Lower lobe of right lung (tissue), 2 donors: ENCODE data around the gene HDAC4. TPM values are rescaled to one million over a fixed set of nuclear protein-coding genes. Genes with fewer than 3 reads are reported as not detected.

Experiments used
- ATAC-seq, 2 donors: fragments of 200-7000 bp; cut with Tn5 transposase; one replicate each; pipeline ENCODE4 v1.9.1; 2020 to 2022; ENCODE audit warnings: mild to moderate bottlenecking in 2 of 2, moderate library complexity in 2 of 2
- DNase-seq: peaks from one replicate; pipeline ENCODE4 v3.0.0-alpha.2; 2020
- H3K27ac ChIP-seq: fragments of 200-600 bp; one replicate; pipeline ENCODE4 v1.8.0; 2022
- H3K27me3 ChIP-seq: fragments of 200-600 bp; one replicate; pipeline ENCODE4 v1.8.0; 2022; ENCODE audit warnings: low read depth
- H3K36me3 ChIP-seq: fragments of 200-600 bp; one replicate; pipeline ENCODE4 v1.8.0; 2022; ENCODE audit warnings: mild to moderate bottlenecking
- H3K4me1 ChIP-seq: fragments of 200-600 bp; one replicate; pipeline ENCODE4 v1.8.0; 2022
- H3K4me3 ChIP-seq: fragments of 200-600 bp; one replicate; pipeline ENCODE4 v1.8.0; 2022; ENCODE audit warnings: mild to moderate bottlenecking
- H3K9me3 ChIP-seq: fragments of 200-600 bp; one replicate; pipeline ENCODE4 v1.8.0; 2022
- intact Hi-C: fragments of 100-400 bp; cut with DNase I; formaldehyde crosslinking; loops from one replicate; pipeline ENCODE4 v1.11.0; 2022
- total RNA-seq: library from RNA; stranded (reverse); fragmentation: NEBNext Ultra II Directional; extraction: Animal tissue kit (Norgen Biotek cat#: 25700); gene quantifications from one replicate; pipeline ENCODE4 v1.2.1, GENCODE V29; 2021
- TF ChIP-seq, protein P1 (sequence below): fragments of 200-600 bp; IDR thresholded peaks from one replicate; pipeline ENCODE4 v1.8.0; 2022; ENCODE audit warnings: antibody characterized with exemption, mild to moderate bottlenecking
- donor health status: DM: no; HTN: yes; CAD: no; lungs with severe emphysema.

The HDAC4 gene
- total RNA-seq, 1 donor from 2014 or later: 44.9 TPM

DNA sequence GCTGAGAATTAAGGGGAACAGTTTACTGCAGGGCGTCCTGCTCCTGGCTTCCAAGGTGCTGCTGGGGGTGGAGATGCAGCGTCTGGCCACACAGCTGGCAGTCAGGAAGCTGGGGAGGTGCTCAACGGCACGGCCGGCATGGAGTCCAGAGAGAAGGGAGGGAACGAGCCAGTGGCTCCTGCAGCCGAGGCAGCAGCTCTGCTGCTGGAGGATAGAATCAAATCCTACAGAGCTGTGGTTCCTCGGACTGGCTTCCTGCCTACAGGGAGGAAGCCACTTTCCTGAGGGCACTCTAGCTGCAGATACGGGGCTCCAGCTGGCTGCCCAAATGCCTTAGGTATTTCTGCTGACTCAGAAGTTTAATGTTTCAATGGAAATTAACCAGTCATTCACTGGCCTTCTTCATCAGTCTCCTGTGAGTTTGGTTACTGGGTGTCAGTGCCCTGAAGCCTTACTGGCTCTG, 286.7 kb downstream of the HDAC4 start:
- H3K36me3 ChIP-seq: peaks cover 36% of the 10 kb centered on the region

DNA sequence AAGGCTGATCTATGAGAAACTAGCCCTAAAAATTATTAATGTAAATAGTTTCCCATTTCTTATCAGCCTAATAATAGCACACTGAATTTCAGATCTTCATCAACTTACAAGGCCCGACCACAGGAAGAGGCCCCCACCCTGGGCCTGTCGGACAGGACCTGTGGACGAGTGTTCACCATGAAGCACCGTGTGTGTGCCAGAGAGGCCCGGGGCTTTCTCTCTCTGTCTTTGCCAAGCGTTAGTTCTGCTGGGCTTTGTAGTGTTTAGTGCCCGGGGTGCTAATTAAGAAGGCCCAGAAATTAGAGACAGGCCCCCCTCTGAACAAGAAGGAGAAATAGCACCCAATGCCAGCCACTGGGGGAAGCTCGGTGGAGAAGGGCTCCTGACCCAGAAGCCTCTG, 287.2 kb downstream of the HDAC4 start:
- H3K4me3 ChIP-seq: no peak overlapping the region
- TF ChIP-seq, protein P1, sequence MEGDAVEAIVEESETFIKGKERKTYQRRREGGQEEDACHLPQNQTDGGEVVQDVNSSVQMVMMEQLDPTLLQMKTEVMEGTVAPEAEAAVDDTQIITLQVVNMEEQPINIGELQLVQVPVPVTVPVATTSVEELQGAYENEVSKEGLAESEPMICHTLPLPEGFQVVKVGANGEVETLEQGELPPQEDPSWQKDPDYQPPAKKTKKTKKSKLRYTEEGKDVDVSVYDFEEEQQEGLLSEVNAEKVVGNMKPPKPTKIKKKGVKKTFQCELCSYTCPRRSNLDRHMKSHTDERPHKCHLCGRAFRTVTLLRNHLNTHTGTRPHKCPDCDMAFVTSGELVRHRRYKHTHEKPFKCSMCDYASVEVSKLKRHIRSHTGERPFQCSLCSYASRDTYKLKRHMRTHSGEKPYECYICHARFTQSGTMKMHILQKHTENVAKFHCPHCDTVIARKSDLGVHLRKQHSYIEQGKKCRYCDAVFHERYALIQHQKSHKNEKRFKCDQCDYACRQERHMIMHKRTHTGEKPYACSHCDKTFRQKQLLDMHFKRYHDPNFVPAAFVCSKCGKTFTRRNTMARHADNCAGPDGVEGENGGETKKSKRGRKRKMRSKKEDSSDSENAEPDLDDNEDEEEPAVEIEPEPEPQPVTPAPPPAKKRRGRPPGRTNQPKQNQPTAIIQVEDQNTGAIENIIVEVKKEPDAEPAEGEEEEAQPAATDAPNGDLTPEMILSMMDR: no peak
- DNase-seq: no peak
- intact Hi-C loops: no loop called here
- H3K9me3 ChIP-seq: no peaks in the 10 kb centered on the region
- no peaks in the 10 kb centered on the region for H3K27me3 ChIP-seq
- peaks cover 20% of the 10 kb centered on the region for H3K4me1 ChIP-seq
- no peak for ATAC-seq
- peaks cover 41% of the 10 kb centered on the region for H3K36me3 ChIP-seq
- H3K27ac ChIP-seq: peak overlapping the region; percentile 22

More for the DNA sequence above, 286.7 kb downstream of the HDAC4 start:
- intact Hi-C loops: no loop called here
- ATAC-seq (no peak), DNase-seq (no peak)
- Histone ChIP-seq H3K4me1 (peaks cover 20% of the 10 kb centered on the region), H3K4me3 (no peak overlapping the region), H3K27me3 (no peaks in the 10 kb centered on the region), H3K9me3 (no peaks in the 10 kb centered on the region), H3K27ac (peak overlapping the region; percentile 22)
- TF ChIP-seq, protein P1: no peak

DNA sequence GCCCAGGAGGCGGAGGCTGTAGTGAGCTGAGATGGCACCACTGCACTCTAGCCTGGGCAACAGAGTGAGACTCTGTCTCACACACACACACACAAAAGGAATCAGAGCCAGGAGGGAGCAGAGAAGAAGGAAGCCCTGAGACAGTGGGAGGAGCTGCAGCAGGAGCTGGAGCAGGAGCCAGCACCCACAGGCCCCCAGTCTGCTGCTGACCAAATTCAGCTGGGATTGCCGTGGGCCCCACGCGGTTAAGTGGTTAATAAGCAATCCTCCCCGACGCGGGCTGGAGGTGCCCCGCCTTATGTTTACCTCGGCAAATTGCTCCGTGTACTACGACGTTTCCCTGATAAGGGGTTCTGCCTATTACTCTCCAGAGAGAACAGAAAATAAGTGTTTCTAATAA, 287.6 kb downstream of the HDAC4 start:
- ATAC-seq (peak; percentile 10 to 33), DNase-seq (no peak)
- Histone ChIP-seq H3K4me1 (peaks cover 20% of the 10 kb centered on the region), H3K4me3 (no peak overlapping the region), H3K27me3 (no peaks in the 10 kb centered on the region), H3K9me3 (no peaks in the 10 kb centered on the region), H3K36me3 (peaks cover 46% of the 10 kb centered on the region), H3K27ac (peak overlapping the region; percentile 22)
- TF ChIP-seq, protein P1: no peak
- intact Hi-C loops: no loop called here

DNA sequence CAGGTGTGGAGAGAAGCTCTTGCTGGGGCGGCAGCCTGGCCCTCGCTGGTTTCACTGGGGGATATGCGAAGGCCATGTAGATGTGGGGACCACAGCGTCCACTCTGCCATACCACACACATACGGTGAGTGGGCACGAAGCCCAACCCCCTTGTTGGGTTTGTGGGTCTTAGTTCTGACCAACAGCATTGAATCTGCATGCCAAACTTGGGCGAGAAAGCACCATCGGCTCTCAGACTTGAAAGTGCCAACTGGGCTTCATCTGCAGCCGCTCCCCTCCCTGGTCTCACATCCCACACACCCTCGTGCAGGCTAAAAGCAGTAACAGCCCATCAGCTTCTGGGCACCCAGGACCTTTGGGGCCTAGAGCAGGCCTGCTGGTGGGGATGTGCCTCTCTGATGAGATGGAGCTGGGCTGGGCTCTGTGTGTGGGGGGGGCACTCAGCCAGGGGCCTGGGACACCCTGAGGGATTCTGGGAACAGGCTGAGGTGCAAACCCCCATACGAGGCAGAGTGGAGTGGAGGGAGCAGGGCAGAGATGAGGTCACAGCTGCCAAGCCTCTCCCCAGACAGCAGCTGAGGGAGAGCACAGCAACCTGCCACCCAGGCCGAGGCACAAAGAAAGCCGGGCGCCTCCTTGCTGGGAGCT, 288.6 kb downstream of the HDAC4 start:
- Histone ChIP-seq H3K4me3 (no peak overlapping the region), H3K27ac (no peak overlapping the region), H3K9me3 (no peaks in the 10 kb centered on the region), H3K27me3 (no peaks in the 10 kb centered on the region), H3K4me1 (peaks cover 20% of the 10 kb centered on the region), H3K36me3 (peaks cover 55% of the 10 kb centered on the region)
- TF ChIP-seq, protein P1: no peak
- no peak for ATAC-seq
- intact Hi-C loops: no loop called here
- DNase-seq: no peak

DNA sequence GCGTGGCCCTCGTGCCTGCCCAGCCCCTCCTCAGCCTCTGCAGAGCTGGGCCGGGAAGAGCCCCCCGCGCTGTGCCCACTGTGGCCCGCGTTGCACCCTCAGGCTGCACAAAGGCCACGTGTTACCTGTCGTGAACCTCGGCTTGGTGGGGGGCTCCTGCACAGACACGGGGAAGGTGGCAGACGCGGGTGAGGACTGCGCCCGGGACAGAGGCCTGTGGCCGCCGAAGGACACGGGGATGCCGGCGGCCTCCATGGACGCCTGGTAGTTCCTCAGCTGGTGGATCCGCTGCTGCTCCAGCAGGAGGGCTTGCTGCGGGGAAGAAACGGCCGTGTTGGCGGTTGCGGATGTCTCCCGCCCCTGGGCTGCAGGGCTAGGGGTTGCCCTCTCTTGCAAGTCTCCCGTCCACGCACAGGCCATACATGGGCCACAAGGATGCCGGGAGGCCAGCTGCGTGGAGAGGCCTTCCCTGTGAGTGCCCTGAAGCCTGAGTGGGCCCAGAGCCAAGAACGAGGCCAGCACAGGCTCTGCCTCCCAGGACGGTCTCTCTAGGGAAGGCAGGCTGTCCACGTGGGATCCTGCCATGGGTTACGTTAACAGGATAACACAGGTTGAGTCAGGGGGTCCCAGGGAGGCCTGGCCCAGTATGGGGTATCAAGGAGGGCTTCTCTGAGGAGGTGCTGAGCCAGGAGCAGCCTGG, 289.3 kb downstream of the HDAC4 start:
- peaks cover 20% of the 10 kb centered on the region for H3K4me1 ChIP-seq
- TF ChIP-seq, protein P1: no peak
- no peak overlapping the region for H3K4me3 ChIP-seq
- peaks cover 62% of the 10 kb centered on the region for H3K36me3 ChIP-seq
- H3K9me3 ChIP-seq: no peaks in the 10 kb centered on the region
- DNase-seq: no peak
- ATAC-seq: no peak
- intact Hi-C loops: no loop called here
- H3K27ac ChIP-seq: no peak overlapping the region
- no peaks in the 10 kb centered on the region for H3K27me3 ChIP-seq
